GM12872 (cell line): ENCODE results near the gene NUDT22.

Experiments
- CTCF ChIP-seq: IDR thresholded peaks from 3 replicates; pipeline ENCODE4 v1.5.1; 2011; ENCODE audit warnings: low read depth, mild to moderate bottlenecking, low read length, moderate library complexity; ENCODE audit not compliant: insufficient read depth

Gene NUDT22

DNA sequence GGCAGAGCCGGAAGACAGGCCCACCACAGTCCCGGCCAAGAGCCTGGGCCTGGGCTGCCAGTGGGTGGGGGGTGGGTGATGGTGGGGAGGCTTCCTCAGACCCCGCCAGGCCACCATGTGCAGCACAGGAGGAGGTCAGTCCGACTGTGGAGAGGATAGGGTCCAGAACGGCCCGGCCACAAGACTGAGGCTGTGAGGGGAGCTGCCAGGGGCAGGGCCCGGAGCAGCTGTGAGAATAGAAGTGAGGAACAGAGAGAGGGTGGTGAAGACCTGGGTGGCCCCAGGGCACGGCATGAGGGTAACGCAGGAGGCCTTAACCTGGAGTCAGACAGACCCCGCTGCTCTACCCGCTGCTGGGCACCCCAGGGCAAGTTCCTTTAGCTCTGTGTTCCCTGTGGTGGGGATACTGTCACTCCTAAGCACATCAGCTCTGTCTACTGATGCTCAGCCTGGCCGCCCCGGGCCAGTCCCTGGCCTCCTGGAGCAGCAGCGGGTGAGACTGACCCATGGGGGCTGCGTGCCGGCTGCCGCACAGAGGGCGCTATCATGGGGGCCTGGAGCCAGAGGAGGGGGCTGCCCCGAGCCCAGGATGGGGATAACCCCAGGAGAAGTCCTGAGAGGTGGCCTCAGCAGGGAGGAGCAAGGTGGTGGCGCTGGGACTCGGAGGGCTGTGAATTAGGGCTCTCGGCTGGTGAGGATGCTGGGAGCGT is 17.8 kb upstream of the NUDT22 start:
- TF ChIP-seq CTCF = no peak

DNA sequence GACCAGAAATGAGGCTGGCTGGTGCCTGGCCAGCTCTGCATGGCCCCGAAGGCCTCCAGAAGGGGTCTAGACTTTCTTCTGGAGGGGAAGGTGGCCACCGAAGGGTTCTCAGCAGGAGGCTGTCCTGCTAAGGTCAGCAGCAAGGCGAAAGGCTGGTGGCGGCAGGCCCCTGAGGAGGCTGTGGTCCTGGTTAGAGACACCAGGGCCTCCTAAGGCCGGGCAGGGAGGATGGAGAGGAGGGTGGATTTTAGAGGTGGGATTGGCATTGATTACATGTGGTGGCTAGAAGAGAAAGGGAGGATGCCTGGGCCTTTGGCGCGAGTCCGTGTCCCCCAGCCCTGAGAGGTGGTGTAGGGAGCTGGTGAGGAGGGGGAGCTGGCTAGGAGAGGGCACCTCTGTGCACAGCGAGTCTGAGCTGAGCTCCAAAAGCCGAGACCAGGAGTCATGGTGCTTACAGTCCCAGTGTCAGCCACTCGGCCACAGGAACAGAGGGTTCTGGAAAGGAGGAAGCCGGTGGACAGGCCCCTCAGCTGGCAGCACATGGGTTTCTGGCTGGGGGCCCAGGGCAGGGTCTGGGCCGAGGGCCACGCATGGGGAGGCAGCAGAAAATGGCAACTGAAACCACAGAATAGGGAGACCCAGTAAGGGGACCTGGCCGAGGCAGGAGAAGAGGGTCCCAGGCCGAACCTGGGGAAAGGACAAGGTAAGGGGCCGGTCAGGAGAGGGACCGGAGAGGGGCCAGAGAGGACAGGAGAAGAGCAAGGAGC is 17.1 kb upstream of the NUDT22 start:
- TF ChIP-seq CTCF = no peak

- TF ChIP-seq CTCF = no peak
Measured at GRCh38 chr11:64209563-64209843, 16.6 kb upstream of the NUDT22 start.

GRCh38 chr11:64210301-64211020 is 15.6 kb upstream of the NUDT22 start:
- TF ChIP-seq CTCF = no peak

DNA sequence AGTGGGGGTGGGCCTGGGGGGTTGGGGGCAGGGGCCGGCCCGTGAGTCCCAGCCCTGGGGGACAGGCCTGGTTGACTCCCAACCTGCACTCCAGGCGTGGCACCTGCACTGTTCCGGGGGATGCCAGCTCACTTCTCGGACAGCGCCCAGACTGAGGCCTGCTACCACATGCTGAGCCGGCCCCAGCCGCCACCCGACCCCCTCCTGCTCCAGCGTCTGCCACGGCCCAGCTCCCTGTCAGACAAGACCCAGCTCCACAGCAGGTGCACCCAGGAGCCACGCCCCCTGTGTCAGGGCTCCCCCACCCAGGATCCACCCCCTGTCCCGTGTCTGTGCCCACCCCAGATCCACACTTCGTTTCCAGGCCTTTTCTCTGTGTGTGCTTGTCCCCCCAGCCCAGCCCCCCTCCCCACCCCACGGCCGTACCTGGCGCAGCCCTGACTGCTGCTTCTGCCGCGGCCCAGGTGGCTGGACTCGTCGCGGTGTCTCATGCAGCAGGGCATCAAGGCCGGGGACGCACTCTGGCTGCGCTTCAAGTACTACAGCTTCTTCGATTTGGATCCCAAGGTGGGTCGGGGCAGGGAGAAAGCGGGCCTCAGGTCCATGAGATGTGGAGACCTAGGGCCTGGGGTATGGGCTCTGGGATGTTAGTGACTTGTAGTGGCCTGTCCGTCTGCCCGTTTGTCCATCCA is 14.7 kb upstream of the NUDT22 start:
- no peak for TF ChIP-seq CTCF

DNA sequence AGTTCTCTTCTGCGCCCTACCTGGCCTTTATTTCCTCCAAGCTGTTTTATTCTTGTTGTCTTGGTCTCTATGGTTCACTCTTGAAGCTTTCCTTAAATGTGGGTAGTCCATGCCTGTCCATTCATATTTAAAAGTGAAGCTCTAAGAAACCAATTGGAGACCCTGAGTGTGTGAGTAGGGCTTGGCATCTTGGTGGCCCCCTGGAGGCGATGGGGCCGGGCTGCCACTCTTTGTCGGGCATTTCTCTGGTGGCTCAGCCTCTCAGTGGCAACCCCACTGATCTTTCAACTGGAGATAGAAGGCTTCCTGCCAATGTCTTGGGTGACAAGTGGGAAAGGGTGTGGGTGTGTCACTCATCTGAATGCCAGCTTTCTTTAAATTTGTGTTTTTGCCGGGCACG is 9.2 kb upstream of the NUDT22 start:
- TF ChIP-seq CTCF = peak; percentile 21; the same call in 1 of the 3 replicates
